A204.1 (cell line): ENCODE data around the gene USP17L21.
"Not testable (repeated sequence)": the region's sequence is repeated elsewhere in the genome, so short reads cannot be mapped to it uniquely, and the experiment has no call there.

Source experiments
- FAIRE-seq: peaks from 2 replicates; lab custom pipeline; 2012; peaks lifted over from hg19 to GRCh38; lab: Jason Lieb, UNC

USP17L21 gene, protein sequence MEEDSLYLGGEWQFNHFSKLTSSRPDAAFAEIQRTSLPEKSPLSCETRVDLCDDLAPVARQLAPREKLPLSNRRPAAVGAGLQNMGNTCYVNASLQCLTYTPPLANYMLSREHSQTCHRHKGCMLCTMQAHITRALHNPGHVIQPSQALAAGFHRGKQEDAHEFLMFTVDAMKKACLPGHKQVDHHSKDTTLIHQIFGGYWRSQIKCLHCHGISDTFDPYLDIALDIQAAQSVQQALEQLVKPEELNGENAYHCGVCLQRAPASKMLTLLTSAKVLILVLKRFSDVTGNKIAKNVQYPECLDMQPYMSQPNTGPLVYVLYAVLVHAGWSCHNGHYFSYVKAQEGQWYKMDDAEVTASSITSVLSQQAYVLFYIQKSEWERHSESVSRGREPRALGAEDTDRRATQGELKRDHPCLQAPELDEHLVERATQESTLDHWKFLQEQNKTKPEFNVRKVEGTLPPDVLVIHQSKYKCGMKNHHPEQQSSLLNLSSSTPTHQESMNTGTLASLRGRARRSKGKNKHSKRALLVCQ

GRCh38 chr4:9262572-9262971, at the start of gene USP17L21:
Gene USP17L21, plus strand, starts transcription at chr4:9262872. Its CDS starts 0 bp downstream, at chr4:9262872.
- not testable (repeated sequence) for FAIRE-seq

DNA sequence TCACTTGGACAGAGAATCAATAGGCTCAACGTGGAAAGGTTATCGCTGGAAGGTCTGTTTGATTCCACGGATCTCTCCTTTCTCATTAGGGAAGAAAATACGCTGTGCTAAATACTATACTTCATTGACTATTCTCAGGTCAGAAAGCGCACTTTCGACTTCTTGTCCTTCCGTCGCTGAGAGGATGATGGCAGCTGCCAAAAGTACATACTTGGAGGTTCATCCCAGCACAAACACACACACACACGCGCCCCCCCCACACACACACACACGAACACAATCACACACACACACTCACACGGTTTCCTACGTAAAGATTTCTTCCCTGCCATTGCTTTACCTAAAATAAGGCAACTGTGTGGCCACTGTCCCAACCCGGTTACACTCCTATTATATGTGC, 48.0 kb upstream of the USP17L21 start:
- not testable (repeated sequence) for FAIRE-seq

- FAIRE-seq, result not testable (repeated sequence)
These were observed 47.6 kb upstream of the USP17L21 start, which contains the start of gene USP17L11 for GRCh38 chr4:9215105-9215504. Gene USP17L11, plus strand, starts transcription at chr4:9215405. Its CDS starts 0 bp downstream, at chr4:9215405.

DNA sequence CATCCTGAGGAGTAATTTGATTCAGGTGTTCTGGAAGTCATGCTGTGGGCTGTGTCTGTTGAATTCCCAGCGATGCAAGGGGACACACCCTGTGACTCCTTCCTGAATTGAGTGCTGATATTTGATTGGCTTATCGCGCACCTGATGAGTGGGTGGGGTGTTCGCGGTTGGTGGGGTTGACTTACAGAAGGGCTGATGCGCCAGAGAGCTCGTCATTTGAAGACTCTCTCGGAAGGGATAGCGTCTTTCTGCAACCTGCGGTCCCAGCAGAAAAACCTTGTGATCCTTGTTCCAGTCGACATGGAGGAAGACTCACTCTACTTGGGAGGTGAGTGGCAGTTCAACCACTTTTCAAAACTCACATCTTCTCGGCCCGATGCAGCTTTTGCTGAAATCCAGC, 42.8 kb upstream of the USP17L21 start, which contains the start of gene USP17L12:
Gene USP17L12, plus strand, starts transcription at position 301 of the 400 bp plus-strand sequence. Its CDS starts 0 bp downstream, at position 301.
- not testable (repeated sequence) for FAIRE-seq

DNA sequence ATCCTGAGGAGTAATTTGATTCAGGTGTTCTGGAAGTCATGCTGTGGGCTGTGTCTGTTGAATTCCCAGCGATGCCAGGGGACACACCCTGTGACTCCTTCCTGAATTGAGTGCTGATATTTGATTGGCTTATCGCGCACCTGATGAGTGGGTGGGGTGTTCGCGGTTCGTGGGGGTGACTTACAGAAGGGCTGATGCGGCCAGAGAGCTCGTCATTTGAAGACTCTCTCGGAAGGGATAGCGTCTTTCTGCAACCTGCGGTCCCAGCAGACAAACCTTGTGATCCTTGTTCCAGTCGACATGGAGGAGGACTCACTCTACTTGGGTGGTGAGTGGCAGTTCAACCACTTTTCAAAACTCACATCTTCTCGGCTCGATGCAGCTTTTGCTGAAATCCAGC, 38.1 kb upstream of the USP17L21 start, which contains the start of gene USP17L13:
Gene USP17L13, plus strand, starts transcription at position 301 of the 400 bp plus-strand sequence. Its CDS starts 0 bp downstream, at position 301.
- not testable (repeated sequence) for FAIRE-seq

GRCh38 chr4:9230249-9230648, 32.4 kb upstream of the USP17L21 start:
- not testable (repeated sequence) for FAIRE-seq

GRCh38 chr4:9234085-9234484, 28.6 kb upstream of the USP17L21 start, which contains the start of gene USP17L15:
Gene USP17L15, plus strand, starts transcription at chr4:9234385. Its CDS starts 0 bp downstream, at chr4:9234385.
- FAIRE-seq, result not testable (repeated sequence)

DNA sequence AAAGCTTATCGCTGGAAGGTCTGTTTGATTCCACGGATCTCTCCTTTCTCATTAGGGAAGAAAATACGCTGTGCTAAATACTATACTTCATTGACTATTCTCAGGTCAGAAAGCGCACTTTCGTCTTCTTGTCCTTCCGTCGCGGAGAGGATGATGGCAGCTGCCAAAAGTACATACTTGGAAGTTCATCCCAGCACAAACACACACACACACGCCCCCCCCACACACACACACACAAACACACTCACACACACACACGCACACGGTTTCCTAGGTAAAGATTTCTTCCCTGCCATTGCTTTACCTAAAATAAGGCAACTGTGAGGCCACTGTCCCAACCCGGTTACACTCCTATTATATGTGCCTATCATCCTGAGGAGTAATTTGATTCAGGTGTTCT, 24.2 kb upstream of the USP17L21 start:
- FAIRE-seq, result not testable (repeated sequence)

DNA sequence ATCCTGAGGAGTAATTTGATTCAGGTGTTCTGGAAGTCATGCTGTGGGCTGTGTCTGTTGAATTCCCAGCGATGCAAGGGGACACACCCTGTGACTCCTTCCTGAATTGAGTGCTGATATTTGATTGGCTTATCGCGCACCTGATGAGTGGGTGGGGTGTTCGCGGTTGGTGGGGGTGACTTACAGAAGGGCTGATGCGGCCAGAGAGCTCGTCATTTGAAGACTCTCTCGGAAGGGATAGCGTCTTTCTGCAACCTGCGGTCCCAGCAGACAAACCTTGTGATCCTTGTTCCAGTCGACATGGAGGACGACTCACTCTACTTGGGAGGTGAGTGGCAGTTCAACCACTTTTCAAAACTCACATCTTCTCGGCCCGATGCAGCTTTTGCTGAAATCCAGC, 19.1 kb upstream of the USP17L21 start, which contains the start of gene USP17L17:
Gene USP17L17, plus strand, starts transcription at position 301 of the 400 bp plus-strand sequence. Its CDS starts 0 bp downstream, at position 301.
- FAIRE-seq, result not testable (repeated sequence)

- FAIRE-seq, result not testable (repeated sequence)
These were observed 14.6 kb upstream of the USP17L21 start, which contains the start of gene USP17L18 for GRCh38 chr4:9247953-9248680. Gene USP17L18, plus strand, starts transcription at chr4:9248630. Its CDS starts 0 bp downstream, at chr4:9248630.

DNA sequence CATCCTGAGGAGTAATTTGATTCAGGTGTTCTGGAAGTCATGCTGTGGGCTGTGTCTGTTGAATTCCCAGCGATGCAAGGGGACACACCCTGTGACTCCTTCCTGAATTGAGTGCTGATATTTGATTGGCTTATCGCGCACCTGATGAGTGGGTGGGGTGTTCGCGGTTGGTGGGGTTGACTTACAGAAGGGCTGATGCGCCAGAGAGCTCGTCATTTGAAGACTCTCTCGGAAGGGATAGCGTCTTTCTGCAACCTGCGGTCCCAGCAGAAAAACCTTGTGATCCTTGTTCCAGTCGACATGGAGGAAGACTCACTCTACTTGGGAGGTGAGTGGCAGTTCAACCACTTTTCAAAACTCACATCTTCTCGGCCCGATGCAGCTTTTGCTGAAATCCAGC, 9.6 kb upstream of the USP17L21 start, which contains the start of gene USP17L19:
Gene USP17L19, plus strand, starts transcription at position 301 of the 400 bp plus-strand sequence. Its CDS starts 0 bp downstream, at position 301.
- not testable (repeated sequence) for FAIRE-seq

GRCh38 chr4:9257824-9258223, 4.8 kb upstream of the USP17L21 start, which contains the start of gene USP17L20:
Gene USP17L20, plus strand, starts transcription at chr4:9258124. Its CDS starts 0 bp downstream, at chr4:9258124.
- FAIRE-seq, result not testable (repeated sequence)

DNA sequence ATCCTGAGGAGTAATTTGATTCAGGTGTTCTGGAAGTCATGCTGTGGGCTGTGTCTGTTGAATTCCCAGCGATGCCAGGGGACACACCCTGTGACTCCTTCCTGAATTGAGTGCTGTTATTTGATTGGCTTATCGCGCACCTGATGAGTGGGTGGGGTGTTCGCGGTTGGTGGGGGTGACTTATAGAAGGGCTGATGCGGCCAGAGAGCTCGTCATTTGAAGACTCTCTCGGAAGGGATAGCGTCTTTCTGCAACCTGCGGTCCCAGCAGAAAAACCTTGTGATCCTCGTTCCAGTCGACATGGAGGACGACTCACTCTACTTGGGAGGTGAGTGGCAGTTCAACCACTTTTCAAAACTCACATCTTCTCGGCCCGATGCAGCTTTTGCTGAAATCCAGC, 4.6 kb downstream of the USP17L21 start, which contains the start of gene USP17L22:
Gene USP17L22, plus strand, starts transcription at position 301 of the 400 bp plus-strand sequence. Its CDS starts 0 bp downstream, at position 301.
- not testable (repeated sequence) for FAIRE-seq

GRCh38 chr4:9271719-9272118, 9.0 kb downstream of the USP17L21 start:
- FAIRE-seq, result not testable (repeated sequence)
